Parathyroid adenoma (tissue), 2 donors: ENCODE results near the gene ECD.
"Not testable (repeated sequence)": the region's sequence is repeated elsewhere in the genome, so short reads cannot be mapped to it uniquely, and the experiment has no call there.

Source experiments
- H2AFZ ChIP-seq: fragments of 300-600 bp; sonication (generic); one replicate; pipeline ENCODE4 v1.7.0; 2017; ENCODE audit warnings: antibody characterized with exemption, mild to moderate bottlenecking
- H3K27ac ChIP-seq: fragments of 300-600 bp; sonication (generic); one replicate; pipeline ENCODE4 v1.7.0; 2017
- H3K27me3 ChIP-seq: fragments of 300-600 bp; sonication (generic); one replicate; pipeline ENCODE4 v1.7.0; 2017; ENCODE audit warnings: low read length; ENCODE audit not compliant: control insufficient read depth, insufficient read depth
- H3K36me3 ChIP-seq: fragments of 300-600 bp; sonication (generic); one replicate; pipeline ENCODE4 v1.7.0; 2017; ENCODE audit warnings: low read length; ENCODE audit not compliant: control insufficient read depth, insufficient read depth
- H3K4me1 ChIP-seq: fragments of 300-600 bp; sonication (generic); one replicate; pipeline ENCODE4 v1.7.0; 2017; ENCODE audit warnings: control low read depth
- H3K4me2 ChIP-seq: fragments of 300-600 bp; sonication (generic); one replicate; pipeline ENCODE4 v1.7.0; 2017; ENCODE audit warnings: low read length
- H3K4me3 ChIP-seq: fragments of 300-600 bp; sonication (generic); one replicate; pipeline ENCODE4 v1.7.0; 2017; ENCODE audit warnings: low read depth, low read length
- H3K79me2 ChIP-seq: fragments of 300-600 bp; sonication (generic); one replicate; pipeline ENCODE4 v1.7.0; 2017; ENCODE audit warnings: control low read depth
- H3K9ac ChIP-seq: fragments of 300-600 bp; sonication (generic); one replicate; pipeline ENCODE4 v1.7.0; 2017; ENCODE audit warnings: mild to moderate bottlenecking
- H3K9me3 ChIP-seq: fragments of 300-600 bp; sonication (generic); one replicate; pipeline ENCODE4 v1.7.0; 2017; ENCODE audit warnings: low read length; ENCODE audit not compliant: control insufficient read depth
- CTCF ChIP-seq: fragments of 300-600 bp; sonication (generic); IDR thresholded peaks from one replicate; pipeline ENCODE4 v1.7.0; 2017; ENCODE audit warnings: antibody characterized with exemption, mild to moderate bottlenecking
- donor health status: primary hyperparathyroidism.

ECD gene

GRCh38 chr10:73156054-73156453, 11.8 kb downstream of the ECD start:
- H3K4me2 ChIP-seq: no peak overlapping the region
- no peaks in the 10 kb centered on the region for H3K36me3 ChIP-seq
- no peaks in the 10 kb centered on the region for H3K9me3 ChIP-seq
- H2AFZ ChIP-seq: no peak overlapping the region
- no peak overlapping the region for H3K27ac ChIP-seq
- no peak overlapping the region for H3K9ac ChIP-seq
- no peak for TF ChIP-seq CTCF
- no peaks in the 10 kb centered on the region for H3K27me3 ChIP-seq
- H3K4me1 ChIP-seq: no peaks in the 10 kb centered on the region
- H3K79me2 ChIP-seq: peaks cover 10% of the 10 kb centered on the region
- H3K4me3 ChIP-seq: no peak overlapping the region

GRCh38 chr10:73152009-73152408, 15.8 kb downstream of the ECD start:
- Histone ChIP-seq H3K4me1 (no peaks in the 10 kb centered on the region), H3K79me2 (peaks cover 6% of the 10 kb centered on the region), H3K4me3 (no peak overlapping the region), H3K9me3 (no peaks in the 10 kb centered on the region), H3K27me3 (no peaks in the 10 kb centered on the region), H2AFZ (no peak overlapping the region), H3K9ac (no peak overlapping the region), H3K4me2 (no peak overlapping the region), H3K27ac (no peak overlapping the region), H3K36me3 (no peaks in the 10 kb centered on the region)
- TF ChIP-seq CTCF: no peak

- not testable (repeated sequence) for H3K4me1 ChIP-seq, H3K79me2 ChIP-seq, H3K4me2 ChIP-seq, H3K4me3 ChIP-seq, H3K27ac ChIP-seq, H3K36me3 ChIP-seq, H3K9me3 ChIP-seq, H3K9ac ChIP-seq, H2AFZ ChIP-seq, H3K27me3 ChIP-seq
Observed at GRCh38 chr10:73150633-73151413, 17.0 kb downstream of the ECD start.

GRCh38 chr10:73141603-73142002, 26.2 kb downstream of the ECD start:
- Histone ChIP-seq H3K36me3 (no peaks in the 10 kb centered on the region), H3K4me3 (no peak overlapping the region), H3K9me3 (no peaks in the 10 kb centered on the region), H3K27ac (no peak overlapping the region), H2AFZ (no peak overlapping the region), H3K79me2 (peaks cover 2% of the 10 kb centered on the region), H3K9ac (no peak overlapping the region), H3K4me2 (no peak overlapping the region), H3K4me1 (no peaks in the 10 kb centered on the region), H3K27me3 (no peaks in the 10 kb centered on the region)
- TF ChIP-seq CTCF: no peak

- Histone ChIP-seq H3K36me3 (no peaks in the 10 kb centered on the region), H2AFZ (no peak overlapping the region), H3K27me3 (no peaks in the 10 kb centered on the region), H3K4me2 (no peak overlapping the region), H3K4me3 (no peak overlapping the region), H3K9ac (no peak overlapping the region), H3K79me2 (no peaks in the 10 kb centered on the region), H3K4me1 (no peaks in the 10 kb centered on the region), H3K9me3 (no peaks in the 10 kb centered on the region), H3K27ac (no peak overlapping the region)
- TF ChIP-seq CTCF: no peak
Observed at GRCh38 chr10:73139251-73139650, 28.6 kb downstream of the ECD start.
